ENCODE measurements around the gene EHD4. TPM values are rescaled to one million over a fixed set of nuclear protein-coding genes. Genes with fewer than 3 reads are reported as not detected.

Gene EHD4
- polyA plus RNA-seq, 1 of the 3 experiments (the other 2 are of a cell fraction) = 17.5 TPM

GRCh38 chr15:41868321-41868720 is 104.0 kb downstream of the EHD4 start:
- WGBS (ENCODE audit: low lambda C conversion rate) = 50% methylated on average over 2 of the region's 15 CpGs

More at GRCh38 chr15:41868321-41868720, 104.0 kb downstream of the EHD4 start:
- DNase-seq = no peak
- no peaks in the 10 kb centered on the region for H4K20me1 ChIP-seq (ENCODE audit: insufficient read depth)
- H3F3A ChIP-seq (replicated peaks; ENCODE audit: insufficient read depth) = no peaks in the 10 kb centered on the region
- H3K9me2 ChIP-seq = no peaks in the 10 kb centered on the region
- no peak overlapping the region for H3K4me3 ChIP-seq (ENCODE audit: low read depth in 2 of 2, low read length in 1 of 2)
- no peak overlapping the region for H3K9ac ChIP-seq
- CTCF ChIA-PET = interaction anchor here (1.0 kb wide), 1 partner anchor 26 kb away, joined by 3 read pairs; no protein-coding TSS in a partner anchor
- peaks cover 0 to 14% of the 10 kb centered on the region in 2 experiments; a peak in 1 of 4 replicates for H3K4me1 ChIP-seq (ENCODE audit: control insufficient read depth in 1 of 2, insufficient read depth in 2 of 2, low read depth in 1 of 2, low read length in 1 of 2)
- H3K36me3 ChIP-seq (replicated peaks in 1 of 2; ENCODE audit: control insufficient read depth in 1 of 2, insufficient read depth in 2 of 2, low read length in 1 of 2) = no peaks in the 10 kb centered on the region
- POLR2A ChIA-PET = no interaction called here
- H2AFZ ChIP-seq (ENCODE audit: low read depth) = no peak overlapping the region
- TF ChIP-seq FOXJ3 (CRISPR knock-in tag; IDR thresholded peaks at IDR 0.05) = no peak
- no peak for TF ChIP-seq PBX3 (IDR thresholded peaks at IDR 0.05)
- no peak for TF ChIP-seq USF1 (IDR thresholded peaks at IDR 0.05; ENCODE audit: borderline replicate concordance, low read depth)
- no peak for TF ChIP-seq RFX5 (IDR thresholded peaks at IDR 0.05; ENCODE audit: low read length)
- no peak for TF ChIP-seq NRF1 (IDR thresholded peaks at IDR 0.05; ENCODE audit: low read depth, low read length)
- no peak for TF ChIP-seq EP300 (IDR thresholded peaks at IDR 0.05; ENCODE audit: borderline replicate concordance in 1 of 2, low read depth in 1 of 2, low read length in 1 of 2)
- TF ChIP-seq CTCF (IDR thresholded peaks at IDR 0.05) = no peak
- no peak for TF ChIP-seq RAD21 (IDR thresholded peaks at IDR 0.05; ENCODE audit: low read length)
- no peak for TF ChIP-seq REST (IDR thresholded peaks at IDR 0.05; ENCODE audit: low read depth, low read length)
- TF ChIP-seq FOSL2 (IDR thresholded peaks at IDR 0.05; ENCODE audit: borderline replicate concordance, low read depth) = no peak
- TF ChIP-seq RXRA (IDR thresholded peaks at IDR 0.05; ENCODE audit: borderline replicate concordance, low read depth) = no peak
- TF ChIP-seq SIN3A (IDR thresholded peaks at IDR 0.05; ENCODE audit: borderline replicate concordance, low read depth, low read length) = no peak
- no peak for TF ChIP-seq CHD2 (IDR thresholded peaks at IDR 0.05; ENCODE audit: low read length, partially characterized antibody)
- no peak overlapping the region for H3K4me2 ChIP-seq
- H3K27ac ChIP-seq (ENCODE audit: low read depth in 2 of 2, low read length in 1 of 2) = no peak overlapping the region
- no peaks in the 10 kb centered on the region for H3K9me3 ChIP-seq
- no peaks in the 10 kb centered on the region for H3K27me3 ChIP-seq (ENCODE audit: insufficient read depth)
- H3K79me2 ChIP-seq (ENCODE audit: insufficient read depth) = no peaks in the 10 kb centered on the region

Measured in SK-N-SH (cell line).